K562 (cell line): Measurements from ENCODE around the gene ANAPC10. TPM values are rescaled to one million over a fixed set of nuclear protein-coding genes. Genes with fewer than 3 reads are reported as not detected.

ENCODE experiments used
- ARID3A ChIP-seq: IDR thresholded peaks from 2 replicates; pipeline ENCODE4 v1.6.1; 2012; ENCODE audit warnings: low read depth, low read length, improper control_type of control experiment, borderline replicate concordance
- ARID3B ChIP-seq: fragments of 250-450 bp; sonication (Bioruptor Pico); IDR thresholded peaks from 2 replicates; pipeline ENCODE4 v1.4.0; 2020; ENCODE audit warnings: borderline replicate concordance
- BRF2 ChIP-seq: IDR thresholded peaks from 3 replicates; pipeline ENCODE4 v1.6.1; 2011; ENCODE audit warnings: borderline replicate concordance, mild to moderate bottlenecking; ENCODE audit not compliant: insufficient read length, insufficient read depth
- DNMT1 ChIP-seq: fragments of 450-650 bp; IDR thresholded peaks from 2 replicates; pipeline ENCODE4 v1.6.1; 2016; ENCODE audit warnings: antibody characterized with exemption, mild to moderate bottlenecking
- HLTF ChIP-seq: fragments of 450-650 bp; IDR thresholded peaks from 2 replicates; pipeline ENCODE4 v1.6.1; 2016
- HOMEZ ChIP-seq: fragments of 250-450 bp; sonication (Bioruptor Pico); IDR thresholded peaks from 2 replicates; pipeline ENCODE4 v1.4.0; 2020; ENCODE audit warnings: mild to moderate bottlenecking, moderate library complexity
- MBD2 ChIP-seq: sonication (generic); IDR thresholded peaks from 2 replicates; pipeline ENCODE4 v1.6.1; 2016; ENCODE audit warnings: low read depth, borderline replicate concordance
- MXI1 ChIP-seq: IDR thresholded peaks from 2 replicates; pipeline ENCODE4 v1.6.1; 2011; ENCODE audit warnings: low read depth, mild to moderate bottlenecking, improper control_type of control experiment, low read length
- U2AF2 ChIP-seq: fragments of 200-400 bp; formaldehyde crosslinking; optimal IDR thresholded peaks from 2 replicates; pipeline ENCODE3; 2017; ENCODE audit warnings: low read depth, mild to moderate bottlenecking, low read length
- ZBTB12 ChIP-seq: fragments of 250-450 bp; sonication (Bioruptor Pico); IDR thresholded peaks from 2 replicates; pipeline ENCODE4 v1.4.0; 2020
- polyA plus RNA-seq, 8 experiments: library from polyadenylated mRNA; depleted of rRNA in 4 of 8; stranded (reverse) in 5 of 8; unstranded in 3 of 8; fragments of >200 nt; fragmentation: Nextera tagmentation in 2 of 8; fragmentation: Illumina TruSeq in 1 of 8; extraction: Ambion mirVana in 2 of 8; extraction: Trizol in 1 of 8; gene quantifications; 2 replicates each; pipeline versions ENCODE4 v1.2.1 to v1.2.3, GENCODE V29; 2011 to 2014; ENCODE audit warnings: inconsistent platforms in 1 of 8, missing spikeins in 1 of 8
- total RNA-seq, 7 experiments: library from RNA; depleted of rRNA in 6 of 7; stranded (reverse); fragments of >200 nt in 6 of 7; fragmentation: Illumina TruSeq in 2 of 7; extraction: Trizol in 2 of 7; gene quantifications; 2 replicates each; pipeline versions ENCODE4 v1.2.1 to v1.2.3, GENCODE V29; 2011 to 2021; ENCODE audit warnings: low replicate concordance in 1 of 7

The ANAPC10 gene
- total and polyA plus RNA-seq, 9 of the 15 experiments (the other 6 are each of a cell fraction or from before 2014, with no cell fraction given) = 31.0 to 96.2 (median 60.3) TPM

GRCh38 chr4:144970597-144970996 lies 127.4 kb downstream of the ANAPC10 start (continued):
- TF ChIP-seq ARID3A (no peak), HLTF (no peak), U2AF2 (no peak), BRF2 (no peak), MXI1 (no peak), HOMEZ (CRISPR knock-in tag) (no peak), ZBTB12 (no peak), ARID3B (no peak), MBD2 (no peak), DNMT1 (no peak)
